GM21381 (cell line): ENCODE data around the gene CD40.

Source experiments
- ATAC-seq: cut with Tn5 transposase; IDR thresholded peaks from one replicate; pipeline ENCODE4 v1.9.1; 2021; ENCODE audit warnings: mild to moderate bottlenecking, moderate library complexity; ENCODE audit not compliant: unreplicated experiment

The CD40 gene

DNA sequence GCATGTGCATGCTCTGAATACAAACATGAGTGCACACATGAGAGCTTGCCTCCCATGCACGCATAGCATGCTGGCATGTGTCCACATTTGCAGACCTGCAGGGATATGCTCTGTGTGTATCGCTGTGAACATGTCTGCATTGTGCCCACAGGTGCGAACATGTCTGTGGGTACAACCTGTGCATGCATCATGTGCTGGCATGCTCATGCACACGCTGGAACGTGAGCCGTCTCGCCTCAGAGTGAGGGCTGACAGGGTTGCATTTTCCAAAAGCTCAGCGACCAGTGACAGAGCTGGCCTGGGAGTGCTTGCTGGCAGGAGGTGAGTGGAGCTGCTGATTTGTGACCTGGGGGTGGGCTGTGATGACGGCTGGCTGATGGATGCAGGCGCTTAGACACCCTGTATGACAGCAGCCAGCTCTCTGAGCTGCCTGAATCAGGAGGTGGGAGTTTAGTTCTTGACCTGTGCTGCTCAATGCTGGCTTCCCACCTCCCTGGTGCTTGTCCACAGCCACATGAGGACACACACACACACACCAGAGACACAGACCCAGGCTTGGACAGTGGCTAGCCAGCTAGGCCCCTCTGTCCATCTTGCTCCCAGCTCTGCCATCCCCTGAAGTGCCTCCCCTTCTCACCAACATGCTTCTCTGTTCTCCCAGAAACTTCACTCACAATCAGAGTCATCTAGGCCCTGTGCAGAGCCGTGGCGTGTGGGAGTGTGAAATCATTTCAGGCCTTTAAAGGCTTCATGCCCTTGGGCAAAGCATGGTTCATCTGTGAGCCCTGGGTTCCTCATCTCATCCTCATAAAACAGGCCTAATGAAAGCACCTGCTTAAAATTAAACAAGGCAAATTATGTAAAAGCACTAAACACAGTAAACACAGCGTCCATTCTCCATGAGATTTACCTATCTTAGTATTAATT, 51.4 kb downstream of the CD40 start:
- no peak for ATAC-seq

GRCh38 chr20:46171476-46171875, 53.4 kb downstream of the CD40 start:
- ATAC-seq, result no peak

GRCh38 chr20:46171909-46172308, 53.8 kb downstream of the CD40 start:
- no peak for ATAC-seq

DNA sequence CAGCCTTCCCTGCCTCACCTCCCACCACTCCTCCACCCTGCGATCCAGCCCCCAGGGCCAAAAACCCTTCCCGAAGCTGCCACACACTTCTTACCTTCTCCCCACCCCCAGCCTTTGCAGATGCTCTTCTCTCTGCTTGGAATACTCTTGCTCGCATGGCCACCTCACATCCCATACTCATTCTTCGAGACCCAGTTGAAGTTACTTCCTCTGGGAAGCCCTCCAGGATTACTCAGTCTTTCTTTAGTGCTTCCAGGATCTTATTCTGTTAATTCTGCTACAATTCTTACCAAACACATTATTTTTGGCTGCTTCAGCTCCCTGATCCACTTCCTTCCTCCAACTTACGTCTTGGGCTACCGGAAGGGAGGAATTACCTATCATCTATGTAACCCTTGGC, 54.3 kb downstream of the CD40 start:
- no peak for ATAC-seq

DNA sequence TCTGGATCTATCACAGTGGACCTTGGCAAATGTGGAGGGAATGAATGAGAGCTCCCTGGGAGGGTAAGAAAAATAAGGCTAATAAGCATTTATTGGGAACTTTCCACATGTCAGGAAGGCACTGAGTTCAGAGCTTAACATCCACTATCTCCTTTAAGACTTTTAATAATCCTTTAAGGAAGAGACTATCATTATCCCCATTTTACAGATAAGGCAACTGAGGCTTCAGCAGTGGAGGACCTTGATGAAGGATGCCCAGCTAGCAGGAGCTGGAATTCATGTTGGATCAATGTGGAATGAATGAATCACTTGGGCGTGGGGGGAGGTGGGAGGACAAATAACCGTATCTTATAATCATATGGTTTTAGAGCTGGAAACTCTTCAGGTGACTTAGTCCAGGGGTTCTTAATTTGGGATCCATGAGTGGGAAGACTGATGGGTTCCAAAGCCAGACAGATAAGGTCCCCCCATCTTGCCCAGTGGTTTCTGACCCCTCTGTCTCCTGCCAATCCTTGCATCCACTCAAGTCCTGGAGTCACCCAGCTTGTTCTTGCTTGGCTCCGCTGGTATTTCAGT, 54.9 kb downstream of the CD40 start:
- ATAC-seq, result no peak

- ATAC-seq, result no peak
Observed at GRCh38 chr20:46173652-46174468, 55.7 kb downstream of the CD40 start.

DNA sequence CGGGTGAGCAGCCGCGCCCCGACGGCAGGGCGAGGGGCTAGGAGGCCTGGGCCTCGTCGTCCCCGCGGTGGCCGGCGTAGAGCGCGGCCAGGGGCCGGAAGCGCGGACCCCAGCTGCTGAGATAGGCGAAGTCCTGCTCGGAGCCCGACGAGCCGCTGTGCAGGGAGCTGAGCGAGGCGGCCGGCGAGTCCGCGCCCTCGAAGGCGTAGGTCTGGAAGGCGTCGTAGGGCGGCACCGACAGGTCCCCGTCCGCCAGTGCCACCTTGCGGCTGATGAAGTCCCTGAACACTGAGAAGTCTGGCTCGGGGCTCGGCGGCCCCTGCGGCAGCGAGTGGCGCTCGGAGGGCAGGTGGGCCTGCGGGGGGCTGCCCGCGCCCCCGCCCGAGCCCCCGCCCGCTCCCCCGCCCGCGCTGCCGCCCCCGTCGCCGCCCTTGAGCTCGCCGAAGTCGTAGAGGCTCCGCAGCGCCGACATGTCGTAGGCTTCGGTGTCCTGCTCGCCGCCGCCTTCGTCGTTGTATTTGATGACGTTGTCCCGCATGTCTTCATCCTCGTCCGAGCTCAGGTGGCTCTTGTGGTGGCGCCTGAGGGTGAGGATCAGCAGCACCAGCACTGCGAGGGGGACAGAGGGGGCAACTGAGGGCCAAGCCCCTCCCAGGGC, 56.5 kb downstream of the CD40 start:
- ATAC-seq, result no peak

DNA sequence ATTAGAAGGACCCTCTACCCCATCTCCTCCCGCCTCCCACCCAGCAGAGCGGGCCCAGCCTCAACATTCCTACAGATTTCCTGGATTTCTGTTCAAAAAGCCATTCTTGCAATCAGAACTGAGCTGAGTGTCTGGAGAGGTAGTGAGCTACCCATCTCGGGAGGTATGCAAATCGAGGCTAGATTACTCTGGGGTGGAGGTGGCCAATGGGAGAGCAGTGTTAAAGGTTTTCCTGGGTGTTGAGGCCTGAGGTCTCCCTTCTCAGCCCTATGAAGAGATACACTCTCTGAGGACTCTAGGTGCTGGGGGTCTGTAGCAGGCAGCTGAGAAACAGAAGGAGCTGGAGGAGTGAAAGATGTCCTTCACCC, 57.0 kb downstream of the CD40 start:
- ATAC-seq, result no peak

DNA sequence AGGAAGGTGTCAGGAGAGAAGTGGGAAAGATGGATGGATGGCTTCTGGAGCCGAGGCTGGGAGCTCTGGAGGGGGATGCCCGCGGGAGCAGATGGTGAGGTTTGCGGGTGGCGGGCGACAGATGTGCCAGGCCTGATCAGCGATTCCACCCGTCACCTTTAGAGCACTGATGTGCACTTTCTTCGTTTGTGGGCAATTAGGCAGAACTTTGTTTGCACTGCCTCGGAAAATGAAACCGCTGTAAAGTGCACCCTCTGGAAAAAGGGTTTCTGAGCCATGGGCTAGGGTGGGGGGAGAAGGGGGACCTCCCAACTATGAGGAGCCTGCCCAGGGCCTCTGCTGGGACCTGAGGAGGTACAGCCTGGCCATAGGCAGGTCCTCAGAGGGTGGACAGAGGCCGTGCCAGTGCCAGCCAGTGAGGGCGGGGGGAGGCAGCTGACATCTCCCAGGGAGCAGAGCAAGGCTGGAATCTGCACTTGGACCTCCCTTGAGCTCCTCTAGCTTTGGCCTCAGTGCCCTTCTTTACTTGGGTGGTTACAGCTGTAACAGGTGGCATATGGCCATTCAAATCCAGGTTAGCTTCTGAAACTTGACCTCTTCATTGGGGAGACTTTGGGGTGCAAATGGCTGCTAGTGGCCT, 58.7 kb downstream of the CD40 start:
- no peak for ATAC-seq

DNA sequence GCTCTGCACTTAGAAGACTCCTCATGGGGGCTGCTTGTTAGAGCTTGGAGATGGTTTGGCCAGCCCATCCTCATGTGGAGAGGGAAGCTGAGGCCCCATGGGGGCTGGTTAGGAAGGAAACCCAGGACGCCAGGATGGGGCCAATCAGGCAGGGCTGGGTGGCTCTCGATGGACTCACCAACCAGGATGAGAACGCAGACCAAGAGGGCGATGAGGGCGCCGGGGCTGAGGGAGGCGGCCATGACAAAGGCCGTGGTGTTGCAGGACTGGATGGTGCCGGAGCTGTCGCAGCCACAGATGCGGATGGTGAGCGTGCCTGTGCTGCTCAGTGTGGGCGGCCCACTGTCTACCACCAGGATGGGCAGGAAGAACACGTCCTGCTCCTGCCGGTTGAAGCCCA, 59.7 kb downstream of the CD40 start:
- ATAC-seq, result no peak

DNA sequence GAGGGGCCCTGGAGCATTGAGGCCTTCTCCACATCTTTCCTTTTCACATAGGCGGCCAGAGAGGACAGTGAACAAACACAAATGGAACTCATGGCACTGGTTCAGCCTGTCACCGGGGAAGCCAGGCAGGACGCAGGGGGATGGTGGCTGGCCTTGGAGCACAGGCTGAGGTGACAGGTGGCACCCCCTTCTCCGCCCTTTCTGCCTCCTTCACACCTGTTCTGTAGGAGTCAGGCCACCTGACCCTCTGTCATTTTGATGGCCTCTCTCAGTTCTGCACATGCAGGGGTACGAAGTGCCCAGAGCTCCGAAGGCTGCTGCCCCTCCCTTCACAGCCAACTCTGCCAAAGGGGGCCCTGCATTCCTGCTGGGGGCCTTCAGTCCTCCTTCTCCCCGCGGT, 60.8 kb downstream of the CD40 start:
- no peak for ATAC-seq
